GM12878 (cell line): ENCODE measurements around the gene CCDC141. TPM values are rescaled to one million over a fixed set of nuclear protein-coding genes. Genes with fewer than 3 reads are reported as not detected.

Experiments used
- ATAC-seq: fragments of 200-7000 bp; cut with Tn5 transposase; 3 replicates; pipeline ENCODE4 v1.9.1; 2020; ENCODE audit warnings: mild to moderate bottlenecking, moderate library complexity
- BruUV-seq: library from RNA; stranded (reverse); fragments of 400-500 nt; replicated peaks from 2 replicates; lab custom pipeline; 2021; lab: Mats Ljungman, UMichigan
- CTCF ChIA-PET: fragments of 300-600 bp; sonication (Branson Sonifier 250); formaldehyde crosslinking; extraction: SDS; loops from one replicate; lab custom pipeline; 2021; ENCODE audit warnings: inconsistent platforms; lab: Yijun Ruan, JAX
- POLR2A ChIA-PET: fragments of 350-600 bp; formaldehyde crosslinking; extraction: SDS; loops from one replicate; lab custom pipeline; 2021; ENCODE audit warnings: inconsistent platforms; lab: Charles Lee
- RAD21 ChIA-PET: fragments of 300-600 bp; sonication (Branson Sonifier 250); formaldehyde crosslinking; loops from one replicate; lab custom pipeline; 2023; ENCODE audit warnings: antibody characterized with exemption; ENCODE audit not compliant: unreplicated experiment; lab: Charles Lee
- SMC1A ChIA-PET: fragments of 300-600 bp; sonication (Branson Sonifier 250); formaldehyde crosslinking; loops from one replicate; lab custom pipeline; 2023; ENCODE audit not compliant: unreplicated experiment, uncharacterized antibody; lab: Charles Lee
- DNase-seq: peaks from one replicate; pipeline ENCODE4 v3.0.0-alpha.2; 2011; ENCODE audit warnings: low read depth, low spot score
- FAIRE-seq: peaks from 3 replicates; lab custom pipeline; 2011; peaks lifted over from hg19 to GRCh38; lab: Jason Lieb, UNC
- H2AFZ ChIP-seq: 2 replicates; pipeline ENCODE4 v1.6.0; 2011; ENCODE audit warnings: low read depth, low read length, control low read depth; ENCODE audit not compliant: control insufficient read depth
- H3K27ac ChIP-seq: 2 replicates; pipeline ENCODE4 v1.5.1; 2011; ENCODE audit warnings: control low read depth; ENCODE audit not compliant: control insufficient read depth, insufficient read depth
- H3K27me3 ChIP-seq, 2 experiments: replicated peaks in 1 of 2; 2 replicates each; pipeline versions ENCODE4 v1.6.0 to v1.6.1; 2011; ENCODE audit warnings: low read length in 1 of 2; ENCODE audit not compliant: control insufficient read depth in 2 of 2, insufficient read depth in 2 of 2
- H3K36me3 ChIP-seq, 2 experiments: 2 replicates each; pipeline ENCODE4 v1.5.1; 2011; ENCODE audit warnings: low read length in 1 of 2; ENCODE audit not compliant: control insufficient read depth in 2 of 2, insufficient read depth in 2 of 2
- H3K4me1 ChIP-seq: 2 replicates; pipeline ENCODE4 v1.6.1; 2011; ENCODE audit warnings: mild to moderate bottlenecking, low read length, moderate library complexity, mixed read lengths; ENCODE audit not compliant: control insufficient read depth, insufficient read depth
- H3K4me2 ChIP-seq: 2 replicates; pipeline ENCODE4 v1.6.0; 2011; ENCODE audit warnings: control low read depth; ENCODE audit not compliant: control insufficient read depth, insufficient read depth
- H3K4me3 ChIP-seq: fragments of 200-600 bp; sonication (generic); 2 replicates; pipeline ENCODE4 v1.5.1; 2016
- H3K79me2 ChIP-seq: 2 replicates; pipeline ENCODE4 v1.6.0; 2011; ENCODE audit warnings: low read length; ENCODE audit not compliant: control insufficient read depth, insufficient read depth
- H3K9ac ChIP-seq: 2 replicates; pipeline ENCODE4 v1.8.0; 2011; ENCODE audit warnings: low read length, control low read depth, mixed read lengths; ENCODE audit not compliant: control insufficient read depth, insufficient read depth
- H3K9me3 ChIP-seq: replicated peaks from 3 replicates; pipeline ENCODE4 v1.5.1; 2011; ENCODE audit warnings: mild to moderate bottlenecking, low read length; ENCODE audit not compliant: control insufficient read depth, insufficient read depth
- H4K20me1 ChIP-seq: 2 replicates; pipeline ENCODE4 v1.6.0; 2011; ENCODE audit not compliant: control insufficient read depth, insufficient read depth
- EED ChIP-seq: sonication (generic); IDR thresholded peaks from 2 replicates; pipeline ENCODE4 v1.6.1; 2016; ENCODE audit warnings: antibody characterized with exemption, low read depth
- FOS ChIP-seq: IDR thresholded peaks from 3 replicates; pipeline ENCODE4 v1.6.1; 2011; ENCODE audit warnings: borderline replicate concordance; ENCODE audit not compliant: insufficient read length; ENCODE audit errors: extremely low read depth
- HDGF ChIP-seq: fragments of 450-650 bp; IDR thresholded peaks from 2 replicates; pipeline ENCODE4 v1.6.1; 2016; ENCODE audit warnings: antibody characterized with exemption
- MYB ChIP-seq: fragments of 150-350 bp; IDR thresholded peaks from 2 replicates; pipeline ENCODE4 v1.6.1; 2014; ENCODE audit warnings: mild to moderate bottlenecking, low read depth, low read length, borderline replicate concordance
- NFIC ChIP-seq: IDR thresholded peaks from 2 replicates; pipeline ENCODE4 v1.6.1; 2012; ENCODE audit warnings: low read depth, mild to moderate bottlenecking, inconsistent platforms, low read length, moderate library complexity
- PML ChIP-seq: IDR thresholded peaks from 2 replicates; pipeline ENCODE4 v1.6.1; 2012; ENCODE audit warnings: low read length, inconsistent platforms
- PRDM15 ChIP-seq: fragments of 450-650 bp; formaldehyde crosslinking; IDR thresholded peaks from 2 replicates; pipeline ENCODE4 v1.4.0; 2020; ENCODE audit warnings: mild to moderate bottlenecking, moderate library complexity
- SMC3 ChIP-seq: IDR thresholded peaks from 2 replicates; pipeline ENCODE4 v1.6.1; 2011; ENCODE audit warnings: low read length, improper control_type of control experiment, borderline replicate concordance
- ZBED1 ChIP-seq: IDR thresholded peaks from 2 replicates; pipeline ENCODE4 v1.6.1; 2016; ENCODE audit warnings: borderline replicate concordance
- ZNF207 ChIP-seq: fragments of 450-650 bp; IDR thresholded peaks from 2 replicates; pipeline ENCODE4 v1.6.1; 2014; ENCODE audit warnings: antibody characterized with exemption, mild to moderate bottlenecking, borderline replicate concordance
- WGBS: methylation state at CpG from one replicate; pipeline ENCODE4 v1.1.6; 2016; ENCODE audit warnings: low lambda C conversion rate; ENCODE audit not compliant: insufficient replicate concordance, insufficient coverage; ENCODE audit errors: missing lambda C conversion rate; 5-methylcytosine and 5-hydroxymethylcytosine counted together
- in situ Hi-C: fragments of 300-500 bp; cut with MboI; formaldehyde crosslinking; loops from 9 replicates; pipeline ENCODE4 v1.14.3; 2018; ENCODE audit warnings: mixed read lengths
- intact Hi-C: fragments of 100-400 bp; cut with micrococcal nuclease; formaldehyde crosslinking; loops from one replicate; pipeline ENCODE4 v1.14.2; 2022; ENCODE audit not compliant: unreplicated experiment
- polyA plus RNA-seq, 11 experiments: library from polyadenylated mRNA; depleted of rRNA in 4 of 11; unstranded in 6 of 11; stranded (reverse) in 5 of 11; fragments of >200 nt; fragmentation: Nextera tagmentation in 4 of 11; fragmentation: Illumina TruSeq in 1 of 11; extraction: Ambion mirVana in 4 of 11; extraction: Trizol in 1 of 11; gene quantifications; 1 replicate in 1 of 11; 2 replicates in 10 of 11; pipeline versions ENCODE4 v1.2.1 to v1.2.3, GENCODE V29; 2011 to 2016; ENCODE audit warnings: inconsistent platforms in 2 of 11, missing spikeins in 2 of 11, low read depth in 1 of 11
- total RNA-seq, 4 experiments: library from RNA; depleted of rRNA in 3 of 4; stranded (reverse); fragments of >200 nt in 3 of 4; fragmentation: Illumina TruSeq in 1 of 4; extraction: Trizol in 1 of 4; gene quantifications; 2 replicates each; pipeline versions ENCODE4 v1.2.1 to v1.2.3, GENCODE V29; 2013 to 2021
- TF ChIP-seq, protein P1 (sequence below): fragments of 450-650 bp; IDR thresholded peaks from 2 replicates; pipeline ENCODE4 v1.6.1; 2014; ENCODE audit warnings: mild to moderate bottlenecking

Gene CCDC141
- total and polyA plus RNA-seq, 10 of the 15 experiments (the other 5 are each of a cell fraction or from before 2014, with no cell fraction given): 0.84 to 12.5 (median 3.6) TPM

DNA sequence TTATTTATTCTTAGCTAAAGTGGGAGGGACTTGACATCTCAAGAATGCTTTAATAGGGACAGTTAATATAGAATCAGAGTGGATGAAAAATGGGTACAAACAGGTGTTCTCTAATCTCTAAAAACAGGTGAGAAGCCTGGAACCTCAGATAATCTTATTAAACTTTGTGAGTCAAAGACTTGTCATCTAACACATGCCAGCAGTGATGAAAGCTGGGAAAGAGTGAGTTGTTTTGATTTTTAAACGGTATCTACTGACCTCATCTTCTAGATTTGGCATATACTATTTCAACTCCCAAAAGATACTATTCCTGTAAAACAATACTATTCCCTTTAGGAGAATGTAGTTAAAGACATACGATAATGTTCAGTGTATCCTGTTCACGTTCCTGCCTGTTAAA lies 103.4 kb downstream of the CCDC141 start:
- no peaks in the 10 kb centered on the region for H4K20me1 ChIP-seq
- H3K27me3 ChIP-seq: no peaks in the 10 kb centered on the region
- FAIRE-seq (no peak), DNase-seq (no peak), ATAC-seq (no peak)
- H3K27ac ChIP-seq: no peak overlapping the region
- no peaks in the 10 kb centered on the region for H3K9me3 ChIP-seq
- H3K36me3 ChIP-seq: no peaks in the 10 kb centered on the region
- no peak overlapping the region for H3K4me2 ChIP-seq
- ChIA-PET RAD21 (no interaction called here), SMC1A (interaction anchor here (0.6 to 3.1 kb wide), 6 partner anchors 8 to 185 kb away, joined by 3 to 10 read pairs (median 3); no protein-coding TSS in a partner anchor), POLR2A (no interaction called here), CTCF (interaction anchor here (1.0 to 1.3 kb wide), 3 partner anchors 26 to 183 kb away, joined by 3 to 4 read pairs (median 3); no protein-coding TSS in a partner anchor)
- intact Hi-C loops (no loop called here), in situ Hi-C loops (no loop called here)
- H3K4me1 ChIP-seq: no peaks in the 10 kb centered on the region
- H3K4me3 ChIP-seq: no peak overlapping the region
- no peaks in the 10 kb centered on the region for H3K79me2 ChIP-seq
- no peak overlapping the region for H3K9ac ChIP-seq
- no TSS peak for BruUV-seq
- TF ChIP-seq SMC3 (no peak), FOS (no peak), HDGF (no peak), ZBED1 (no peak)
- TF ChIP-seq, protein P1, sequence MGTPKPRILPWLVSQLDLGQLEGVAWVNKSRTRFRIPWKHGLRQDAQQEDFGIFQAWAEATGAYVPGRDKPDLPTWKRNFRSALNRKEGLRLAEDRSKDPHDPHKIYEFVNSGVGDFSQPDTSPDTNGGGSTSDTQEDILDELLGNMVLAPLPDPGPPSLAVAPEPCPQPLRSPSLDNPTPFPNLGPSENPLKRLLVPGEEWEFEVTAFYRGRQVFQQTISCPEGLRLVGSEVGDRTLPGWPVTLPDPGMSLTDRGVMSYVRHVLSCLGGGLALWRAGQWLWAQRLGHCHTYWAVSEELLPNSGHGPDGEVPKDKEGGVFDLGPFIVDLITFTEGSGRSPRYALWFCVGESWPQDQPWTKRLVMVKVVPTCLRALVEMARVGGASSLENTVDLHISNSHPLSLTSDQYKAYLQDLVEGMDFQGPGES: no peak
- 71% methylated on average over 3 of the region's 3 CpGs for WGBS
- H2AFZ ChIP-seq: no peak overlapping the region

DNA sequence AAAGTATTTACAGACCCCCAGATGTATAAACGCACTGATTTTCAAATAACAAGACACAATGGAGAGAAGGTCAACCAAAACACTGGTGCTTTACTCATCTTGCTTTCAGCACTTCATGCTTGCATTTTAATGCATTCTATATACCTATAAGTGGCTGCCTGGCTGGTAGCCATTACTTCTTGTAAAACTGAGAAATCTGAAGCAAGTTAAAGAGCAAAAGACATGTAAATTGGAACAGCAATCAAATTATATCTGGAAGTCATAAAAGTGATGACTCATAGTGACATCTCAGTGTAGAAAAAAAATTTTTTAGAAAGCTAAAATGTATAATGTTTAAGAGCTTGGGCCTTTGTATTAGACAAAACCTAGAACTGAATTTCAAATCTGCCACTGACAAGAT lies 106.2 kb downstream of the CCDC141 start:
- no peaks in the 10 kb centered on the region for H3K27me3 ChIP-seq
- H3K4me1 ChIP-seq: no peaks in the 10 kb centered on the region
- H3K27ac ChIP-seq: no peak overlapping the region
- intact Hi-C loops (no loop called here), in situ Hi-C loops (no loop called here)
- RAD21 ChIA-PET: interaction anchor here (1.3 kb wide), 1 partner anchor 186 kb away, joined by 3 read pairs; no protein-coding TSS in a partner anchor
- ATAC-seq (no peak), DNase-seq (no peak), FAIRE-seq (no peak)
- no peak overlapping the region for H3K4me3 ChIP-seq
- H3K4me2 ChIP-seq: no peak overlapping the region
- POLR2A ChIA-PET: no interaction called here
- no peak overlapping the region for H2AFZ ChIP-seq
- no peak overlapping the region for H3K9ac ChIP-seq
- H3K9me3 ChIP-seq: no peaks in the 10 kb centered on the region; the same call in 2 of the 3 replicates
- BruUV-seq: no TSS peak
- SMC1A ChIA-PET: interaction anchor here (1.2 to 2.5 kb wide), 3 partner anchors 17 to 76 kb away, joined by 4 to 7 read pairs (median 4); no protein-coding TSS in a partner anchor
- CTCF ChIA-PET: interaction anchor here (1.1 to 1.3 kb wide), 2 partner anchors 9 to 104 kb away, joined by 3 read pairs; no protein-coding TSS in a partner anchor
- 53% methylated on average over 1 of the region's 1 CpG for WGBS
- no peaks in the 10 kb centered on the region for H4K20me1 ChIP-seq
- no peaks in the 10 kb centered on the region for H3K79me2 ChIP-seq
- no peaks in the 10 kb centered on the region for H3K36me3 ChIP-seq
- TF ChIP-seq PRDM15 (CRISPR knock-in tag) (no peak), NFIC (no peak), EED (no peak), PML (no peak), MYB (no peak), SMC3 (no peak), ZNF207 (no peak)
